Measurements from ENCODE around the gene HOXB9. TPM values are rescaled to one million over a fixed set of nuclear protein-coding genes. Genes with fewer than 3 reads are reported as not detected.

The HOXB9 gene
- total and polyA plus RNA-seq, 3 experiments from 2014 or later = 2.0 to 2.6 TPM; not detected in 1

GRCh38 chr17:48610282-48611211 is 15.6 kb downstream of the HOXB9 start, which contains the start of gene HOXB7:
HOXB7 (minus strand) TSS chr17:48611017; CDS start chr17:48610918, 99 bp downstream.
- Mint-ChIP-seq H3K9me3 (peaks cover 0 to 4% (median 0%) of the 10 kb centered on the region in 5 donors), H3K27me3 (peaks cover 73 to 79% of the 10 kb centered on the region in 2 donors), H3K4me1 (peaks cover 32 to 53% (median 46%) of the 10 kb centered on the region in 3 donors), H3K4me3 (peak within 1 kb of the TSS; percentile 91 to 98 (median 95)), H3K27ac (peak within 1 kb of the TSS in 6 of 8 donors; percentile 63 to 85 (median 71)), H3K36me3 (peaks cover 0 to 6% (median 0%) of the 10 kb centered on the region in 3 donors)
- peak; percentile 41 to 72 (median 68) for DNase-seq
- H3K4me1 ChIP-seq (ENCODE audit: insufficient read depth, low read length) = peaks cover 48% of the 10 kb centered on the region
- peak within 1 kb of the TSS; percentile 57 for H3K27ac ChIP-seq (ENCODE audit: low read depth, low read length)
- ChIA-PET POLR2A (interaction anchor here (0.6 kb wide), 1 partner anchor 14 kb away, joined by 3 read pairs; no protein-coding TSS in a partner anchor), CTCF (interaction anchor here (1.0 to 2.1 kb wide), 4 partner anchors 9 to 348 kb away, joined by 3 to 8 read pairs (median 6); partner anchors contain the start of gene HOXB5)
- peak within 1 kb of the TSS; percentile 90 for H3K4me3 ChIP-seq (ENCODE audit: low read length)
- H3K36me3 ChIP-seq (ENCODE audit: insufficient read depth, low read length) = no peaks in the 10 kb centered on the region
- peaks cover 46% of the 10 kb centered on the region for H3K27me3 ChIP-seq (ENCODE audit: insufficient read depth, low read length, poor library complexity, severe bottlenecking)
- H3K9me3 ChIP-seq (ENCODE audit: low read length) = no peaks in the 10 kb centered on the region

GRCh38 chr17:48609759-48610281 is 16.3 kb downstream of the HOXB9 start:
- Mint-ChIP-seq H3K27me3 (peaks cover 71 to 78% of the 10 kb centered on the region in 2 donors), H3K4me1 (peaks cover 29 to 48% (median 41%) of the 10 kb centered on the region in 3 donors), H3K4me3 (peak overlapping the region; percentile 75 to 98 (median 93)), H3K9me3 (peaks cover 0 to 3% (median 0%) of the 10 kb centered on the region in 5 donors), H3K36me3 (peaks cover 0 to 6% (median 0%) of the 10 kb centered on the region in 3 donors), H3K27ac (peak overlapping the region in 1 of 8 donors; percentile 11)
- POLR2A ChIA-PET = interaction anchor here (0.6 to 0.9 kb wide), 2 partner anchors 9 to 15 kb away, joined by 3 read pairs; no protein-coding TSS in a partner anchor
- CTCF ChIA-PET = interaction anchor here (1.0 to 2.1 kb wide), 4 partner anchors 8 to 347 kb away, joined by 3 to 8 read pairs (median 6); partner anchors contain the start of gene HOXB5
- Histone ChIP-seq H3K4me1 (ENCODE audit: insufficient read depth, low read length) (peaks cover 44% of the 10 kb centered on the region), H3K4me3 (ENCODE audit: low read length) (peak overlapping the region; percentile 90), H3K36me3 (ENCODE audit: insufficient read depth, low read length) (no peaks in the 10 kb centered on the region), H3K27ac (ENCODE audit: low read depth, low read length) (peak overlapping the region; percentile 57), H3K27me3 (ENCODE audit: insufficient read depth, low read length, poor library complexity, severe bottlenecking) (peaks cover 46% of the 10 kb centered on the region), H3K9me3 (ENCODE audit: low read length) (no peaks in the 10 kb centered on the region)
- DNase-seq = no peak

GRCh38 chr17:48609033-48609432 is 17.1 kb downstream of the HOXB9 start:
- Mint-ChIP-seq H3K36me3 (peaks cover 0 to 6% (median 0%) of the 10 kb centered on the region in 3 donors), H3K4me1 (peaks cover 28 to 48% (median 41%) of the 10 kb centered on the region in 3 donors), H3K9me3 (peaks cover 0 to 3% (median 0%) of the 10 kb centered on the region in 5 donors), H3K27ac (peak overlapping the region in 2 of 8 donors; percentile 7 to 48), H3K27me3 (peaks cover 73 to 79% of the 10 kb centered on the region in 2 donors), H3K4me3 (peak overlapping the region; percentile 10 to 97 (median 66))
- H3K9me3 ChIP-seq (ENCODE audit: low read length) = no peaks in the 10 kb centered on the region
- POLR2A ChIA-PET = interaction anchor here (0.9 to 1.0 kb wide), 2 partner anchors 10 to 16 kb away, joined by 3 read pairs; partner anchors contain the start of gene HOXB5
- peaks cover 36% of the 10 kb centered on the region for H3K4me1 ChIP-seq (ENCODE audit: insufficient read depth, low read length)
- no peak for DNase-seq
- H3K4me3 ChIP-seq (ENCODE audit: low read length) = no peak overlapping the region
- H3K27me3 ChIP-seq (ENCODE audit: insufficient read depth, low read length, poor library complexity, severe bottlenecking) = peaks cover 47% of the 10 kb centered on the region
- H3K27ac ChIP-seq (ENCODE audit: low read depth, low read length) = peak overlapping the region; percentile 57
- CTCF ChIA-PET = interaction anchor here (1.3 to 2.1 kb wide), 2 partner anchors 9 to 16 kb away, joined by 3 to 8 read pairs; partner anchors contain the start of gene HOXB5
- no peaks in the 10 kb centered on the region for H3K36me3 ChIP-seq (ENCODE audit: insufficient read depth, low read length)

GRCh38 chr17:48608494-48608834 is 17.7 kb downstream of the HOXB9 start:
- Mint-ChIP-seq H3K4me1 (peaks cover 23 to 47% (median 39%) of the 10 kb centered on the region in 3 donors), H3K36me3 (peaks cover 0 to 6% (median 0%) of the 10 kb centered on the region in 3 donors), H3K9me3 (peaks cover 0 to 1% (median 0%) of the 10 kb centered on the region in 5 donors), H3K4me3 (peak overlapping the region in 3 of 7 donors; percentile 65 to 93 (median 66)), H3K27me3 (peaks cover 73 to 79% of the 10 kb centered on the region in 2 donors), H3K27ac (peak overlapping the region in 1 of 8 donors; percentile 48)
- Histone ChIP-seq H3K27ac (ENCODE audit: low read depth, low read length) (no peak overlapping the region), H3K27me3 (ENCODE audit: insufficient read depth, low read length, poor library complexity, severe bottlenecking) (peaks cover 47% of the 10 kb centered on the region), H3K9me3 (ENCODE audit: low read length) (no peaks in the 10 kb centered on the region), H3K4me3 (ENCODE audit: low read length) (no peak overlapping the region), H3K36me3 (ENCODE audit: insufficient read depth, low read length) (no peaks in the 10 kb centered on the region), H3K4me1 (ENCODE audit: insufficient read depth, low read length) (peaks cover 31% of the 10 kb centered on the region)
- ChIA-PET CTCF (interaction anchor here (1.3 kb wide), 1 partner anchor 8 kb away, joined by 3 read pairs; no protein-coding TSS in a partner anchor), POLR2A (interaction anchor here (1.0 kb wide), 1 partner anchor 15 kb away, joined by 3 read pairs; the partner anchor contains the start of gene HOXB5)
- DNase-seq = no peak

GRCh38 chr17:48606892-48607614 is 19.1 kb downstream of the HOXB9 start:
- no peaks in the 10 kb centered on the region for H3K9me3 Mint-ChIP-seq
- Histone ChIP-seq H3K27ac (ENCODE audit: low read depth, low read length) (no peak overlapping the region), H3K4me3 (ENCODE audit: low read length) (no peak overlapping the region), H3K27me3 (ENCODE audit: insufficient read depth, low read length, poor library complexity, severe bottlenecking) (peaks cover 53% of the 10 kb centered on the region), H3K4me1 (ENCODE audit: insufficient read depth, low read length) (peaks cover 20% of the 10 kb centered on the region), H3K9me3 (ENCODE audit: low read length) (no peaks in the 10 kb centered on the region), H3K36me3 (ENCODE audit: insufficient read depth, low read length) (no peaks in the 10 kb centered on the region)
- DNase-seq = no peak
- ChIA-PET CTCF (no interaction called here), POLR2A (no interaction called here)
- H3K4me1 Mint-ChIP-seq = peaks cover 17 to 47% (median 35%) of the 10 kb centered on the region in 3 donors
- peak overlapping the region in 1 of 7 donors; percentile 29 for H3K4me3 Mint-ChIP-seq
- H3K27me3 Mint-ChIP-seq = peaks cover 78 to 83% of the 10 kb centered on the region in 2 donors
- peaks cover 0 to 6% (median 0%) of the 10 kb centered on the region in 3 donors for H3K36me3 Mint-ChIP-seq
- peak overlapping the region in 1 of 8 donors; percentile 1 for H3K27ac Mint-ChIP-seq

- Histone ChIP-seq H3K27me3 (ENCODE audit: insufficient read depth, low read length, poor library complexity, severe bottlenecking) (peaks cover 53% of the 10 kb centered on the region), H3K4me3 (ENCODE audit: low read length) (no peak overlapping the region), H3K27ac (ENCODE audit: low read depth, low read length) (no peak overlapping the region), H3K36me3 (ENCODE audit: insufficient read depth, low read length) (no peaks in the 10 kb centered on the region), H3K9me3 (ENCODE audit: low read length) (no peaks in the 10 kb centered on the region), H3K4me1 (ENCODE audit: insufficient read depth, low read length) (peaks cover 15% of the 10 kb centered on the region)
- ChIA-PET POLR2A (no interaction called here), CTCF (no interaction called here)
- Mint-ChIP-seq H3K4me3 (peak overlapping the region in 1 of 7 donors; percentile 29), H3K27me3 (peaks cover 80 to 85% of the 10 kb centered on the region in 2 donors), H3K9me3 (no peaks in the 10 kb centered on the region), H3K27ac (peak overlapping the region in 1 of 8 donors; percentile 1), H3K4me1 (peaks cover 16 to 46% (median 32%) of the 10 kb centered on the region in 3 donors), H3K36me3 (peaks cover 0 to 6% (median 0%) of the 10 kb centered on the region in 3 donors)
- no peak for DNase-seq
Measured at GRCh38 chr17:48605991-48606891, 19.9 kb downstream of the HOXB9 start.

Data from CD8-positive, alpha-beta memory T cell (primary cell).